Fibroblast of skin of scalp (primary cell): ENCODE measurements around the gene SEMA7A.
"Not testable (repeated sequence)": the region's sequence is repeated elsewhere in the genome, so short reads cannot be mapped to it uniquely, and the experiment has no call there.

Experiments used
- DNase-seq: peaks from one replicate; pipeline ENCODE4 v3.0.0-alpha.2; 2013

Gene SEMA7A

GRCh38 chr15:74370471-74370870 is 63.3 kb downstream of the SEMA7A start:
- DNase-seq = no peak

- DNase-seq = no peak
These were observed 64.0 kb downstream of the SEMA7A start for GRCh38 chr15:74369756-74370155.

DNA sequence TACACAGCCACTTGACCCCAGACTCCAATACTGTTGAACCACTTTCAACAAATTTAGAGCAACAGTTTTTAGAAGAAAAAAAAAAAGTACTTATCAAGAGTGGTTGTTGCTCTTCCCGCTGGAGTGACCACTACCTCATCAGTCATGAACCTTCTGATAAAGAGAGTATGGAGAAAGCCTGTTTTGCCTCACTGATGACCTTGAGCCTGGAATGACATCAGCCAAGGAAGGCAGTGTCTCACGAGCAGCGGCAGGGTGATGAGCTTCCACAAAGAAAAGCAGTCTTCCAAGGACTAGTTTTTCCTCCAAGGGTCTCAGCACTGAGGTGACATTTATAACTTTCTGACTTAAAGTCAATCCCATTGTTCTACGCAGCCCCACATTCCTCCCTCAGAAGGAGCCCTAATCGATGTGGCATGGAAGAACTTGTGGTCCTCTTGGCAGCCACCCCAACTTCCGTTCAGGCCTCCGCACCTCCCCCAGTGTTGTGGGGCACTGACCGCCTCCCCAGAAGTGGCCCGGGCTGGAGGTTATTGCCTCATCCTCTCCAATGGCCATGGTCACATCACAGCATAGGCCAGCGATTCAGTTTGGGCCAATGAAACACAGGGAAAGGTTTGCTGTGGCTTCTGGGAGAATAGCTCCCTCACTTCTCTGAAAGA is 64.5 kb downstream of the SEMA7A start:
- no peak for DNase-seq

DNA sequence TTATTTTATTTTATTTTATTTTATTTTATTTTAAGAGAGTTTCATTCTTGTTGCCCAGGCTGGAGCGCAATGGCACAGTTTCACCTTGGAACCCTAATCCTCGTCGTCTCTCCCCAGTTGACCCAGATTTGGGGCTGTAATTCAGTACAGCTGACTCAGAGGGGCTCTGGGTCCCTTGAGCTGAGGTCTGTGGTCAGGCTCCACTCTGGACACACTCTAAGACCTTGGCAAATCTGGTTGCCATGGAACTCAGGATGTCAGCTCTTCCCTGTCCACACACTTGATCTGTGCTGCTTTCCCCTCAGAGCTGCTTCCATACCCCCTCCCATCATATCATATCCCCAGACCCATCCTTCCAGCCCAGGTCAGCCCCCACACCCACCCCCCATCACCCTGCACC is 65.6 kb downstream of the SEMA7A start:
- no peak for DNase-seq

- DNase-seq = no peak
These were observed 66.4 kb downstream of the SEMA7A start, which contains the start of gene CYP11A1 for GRCh38 chr15:74367296-74367854. Gene CYP11A1 (minus strand): TSS chr15:74367646. CDS start chr15:74367585, 61 bp downstream.

GRCh38 chr15:74365598-74366445 is 67.9 kb downstream of the SEMA7A start:
- peak; percentile 56 for DNase-seq

DNA sequence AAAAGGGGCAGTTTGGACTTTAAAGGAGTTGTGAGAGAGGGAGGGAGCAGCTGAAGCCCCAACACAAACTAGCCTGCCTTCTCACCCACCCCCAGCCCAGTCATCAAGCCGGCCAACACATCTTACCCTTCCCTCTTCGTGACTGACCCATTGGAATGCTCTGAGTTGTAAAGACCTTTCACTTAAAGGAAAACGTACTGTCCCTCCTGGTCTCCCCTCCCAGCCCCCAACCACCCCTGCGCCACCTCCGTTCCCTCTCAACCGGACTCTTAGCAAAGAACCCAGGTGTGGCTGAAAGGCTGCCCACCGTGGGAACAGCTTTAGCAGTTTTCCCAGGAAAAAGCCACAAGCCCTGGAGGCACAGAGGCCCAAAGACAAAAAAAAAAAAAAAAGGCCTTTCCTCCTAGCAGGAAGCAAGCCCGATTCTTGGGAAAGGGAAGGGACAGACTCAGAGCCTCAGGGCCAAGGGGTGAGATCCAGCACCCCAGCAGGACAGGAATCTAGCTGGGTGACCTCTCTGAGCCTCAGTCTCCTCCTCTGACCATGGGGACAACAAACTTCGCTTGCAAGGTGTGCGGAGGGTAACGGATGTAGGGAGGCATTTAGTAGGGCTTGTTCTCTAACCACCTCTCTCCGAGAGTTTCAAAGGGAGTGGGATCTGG is 68.7 kb downstream of the SEMA7A start:
- DNase-seq = no peak

GRCh38 chr15:74362482-74362881 is 71.3 kb downstream of the SEMA7A start:
- no peak for DNase-seq

DNA sequence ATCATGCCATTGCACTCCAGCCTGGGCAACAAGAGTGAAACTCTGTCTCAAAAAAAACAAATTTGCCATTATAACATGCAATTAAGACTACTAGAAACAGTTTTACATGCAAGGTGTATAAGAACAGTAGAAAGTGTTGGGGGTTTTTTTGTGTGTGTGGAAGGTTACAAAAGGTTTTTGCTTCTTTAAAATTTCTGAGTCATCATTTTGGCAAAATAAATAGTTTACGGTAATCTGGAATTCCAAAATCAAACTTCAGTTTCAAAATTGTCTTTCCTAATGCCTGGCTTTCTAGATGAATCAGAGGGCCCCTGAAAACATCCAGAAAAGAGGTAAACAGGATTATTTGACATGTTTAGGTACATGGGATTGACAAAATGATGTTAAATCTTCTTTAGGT is 72.9 kb downstream of the SEMA7A start:
- not testable (repeated sequence) for DNase-seq

GRCh38 chr15:74359376-74359775 is 74.4 kb downstream of the SEMA7A start:
- not testable (repeated sequence) for DNase-seq
